BE2C (cell line): ENCODE results near the gene RPS6KB1.

Experiments
- DNase-seq: peaks from one replicate; pipeline ENCODE4 v3.0.0-alpha.2; 2020
- H3K27me3 ChIP-seq: fragments of 250-450 bp; sonication (Bioruptor Pico); 2 replicates; pipeline ENCODE4 v1.5.1; 2020; ENCODE audit warnings: mild to moderate bottlenecking
- H3K36me3 ChIP-seq: fragments of 250-450 bp; sonication (Bioruptor Pico); 2 replicates; pipeline ENCODE4 v1.5.1; 2020; ENCODE audit warnings: mild to moderate bottlenecking
- H3K4me1 ChIP-seq: fragments of 250-450 bp; sonication (Bioruptor Pico); 2 replicates; pipeline ENCODE4 v1.5.1; 2020
- H3K4me3 ChIP-seq: 2 replicates; pipeline ENCODE4 v1.5.1; 2011; ENCODE audit warnings: low read depth, low read length
- H3K9me3 ChIP-seq: fragments of 250-450 bp; sonication (Bioruptor Pico); 2 replicates; pipeline ENCODE4 v1.5.1; 2020
- CTCF ChIP-seq: IDR thresholded peaks from 2 replicates; pipeline ENCODE4 v1.5.1; 2012; ENCODE audit warnings: mild to moderate bottlenecking, low read depth, low read length

Gene RPS6KB1

DNA sequence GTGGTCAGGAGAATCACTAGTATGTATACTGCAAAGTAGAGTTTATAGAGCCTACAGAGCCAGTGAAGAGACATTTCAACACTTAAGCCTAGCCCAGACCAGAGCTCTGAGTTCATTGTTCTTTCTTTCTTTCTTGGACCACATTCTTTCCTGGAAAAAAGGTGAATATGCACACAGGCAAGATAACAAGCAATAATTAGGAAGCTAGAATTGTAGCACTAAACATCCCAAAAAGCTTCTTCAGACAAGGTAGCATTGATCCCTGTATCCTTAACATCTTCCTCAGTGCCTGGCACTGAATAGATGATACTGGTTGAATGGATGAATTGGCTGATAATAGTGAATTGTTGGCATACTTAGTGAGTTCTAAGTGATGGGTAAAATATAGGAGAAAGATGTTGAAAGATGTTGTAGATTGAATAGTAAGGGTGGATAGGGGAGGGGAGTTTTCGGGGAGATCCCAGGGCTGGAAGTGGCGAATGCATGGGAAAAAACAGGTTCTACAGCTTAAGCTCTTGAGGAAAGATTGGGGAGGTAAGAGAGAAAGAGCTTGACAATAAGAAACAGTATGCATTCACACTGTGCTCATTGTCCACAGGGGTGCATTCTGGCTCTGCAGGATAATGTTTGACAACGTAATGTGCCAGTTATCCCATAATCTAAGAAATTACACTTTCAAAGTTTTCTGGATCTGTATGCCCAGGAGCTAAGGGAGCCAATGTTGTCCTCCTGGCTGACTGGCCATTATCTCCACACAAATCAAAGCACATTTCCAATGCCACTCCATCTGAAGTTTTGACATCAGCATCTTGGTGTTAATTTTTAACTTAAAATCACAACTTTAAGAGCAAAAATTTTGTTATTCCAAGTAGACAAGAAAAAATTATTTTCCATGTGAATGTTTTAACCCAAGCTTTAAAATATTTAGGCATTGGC is 35.8 kb upstream of the RPS6KB1 start:
- H3K4me1 ChIP-seq, result no peaks in the 10 kb centered on the region; the same call in 1 of the 2 replicates
- no peaks in the 10 kb centered on the region for H3K9me3 ChIP-seq
- no peak for TF ChIP-seq CTCF
- no peak overlapping the region for H3K4me3 ChIP-seq
- no peak for DNase-seq
- H3K27me3 ChIP-seq, result no peaks in the 10 kb centered on the region; the same call in 1 of the 2 replicates
- H3K36me3 ChIP-seq, result peaks cover 6% of the 10 kb centered on the region

- no peak for TF ChIP-seq CTCF
- H3K27me3 ChIP-seq, result no peaks in the 10 kb centered on the region; the same call in 1 of the 2 replicates
- no peak overlapping the region for H3K4me3 ChIP-seq
- DNase-seq, result no peak
- H3K4me1 ChIP-seq, result no peaks in the 10 kb centered on the region; the same call in 1 of the 2 replicates
- H3K36me3 ChIP-seq, result peaks cover 12% of the 10 kb centered on the region
- H3K9me3 ChIP-seq, result no peaks in the 10 kb centered on the region
Observed at GRCh38 chr17:59858167-59858816, 34.6 kb upstream of the RPS6KB1 start.

DNA sequence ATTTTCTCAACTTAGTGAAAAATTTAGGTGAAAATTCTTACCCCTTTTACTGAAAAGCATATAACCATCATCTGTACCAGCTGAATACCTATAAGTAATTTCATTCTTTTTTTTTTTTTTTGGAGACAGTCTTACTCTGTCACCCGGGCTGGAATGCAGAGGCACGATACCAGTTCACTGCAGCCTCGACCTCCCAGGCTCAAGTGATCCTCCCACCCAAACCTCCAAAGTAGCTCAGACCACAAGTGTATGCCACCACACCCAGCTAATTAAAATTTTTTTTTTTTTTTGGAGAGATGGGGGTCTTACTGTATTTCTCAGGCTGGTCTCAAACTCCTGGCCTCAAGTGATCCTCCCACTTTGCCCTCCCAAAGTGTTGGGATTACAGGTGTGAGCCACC is 34.0 kb upstream of the RPS6KB1 start:
- Histone ChIP-seq H3K9me3 (no peaks in the 10 kb centered on the region), H3K4me1 (no peaks in the 10 kb centered on the region; the same call in 1 of the 2 replicates), H3K27me3 (no peaks in the 10 kb centered on the region; the same call in 1 of the 2 replicates)

GRCh38 chr17:59859444-59860025 is 33.4 kb upstream of the RPS6KB1 start:
- H3K9me3 ChIP-seq, result no peaks in the 10 kb centered on the region
- TF ChIP-seq CTCF, result peak; percentile 42; the same call in 1 of the 2 replicates
- no peaks in the 10 kb centered on the region; the same call in 1 of the 2 replicates for H3K4me1 ChIP-seq
- peaks cover 14% of the 10 kb centered on the region for H3K36me3 ChIP-seq
- no peaks in the 10 kb centered on the region; the same call in 1 of the 2 replicates for H3K27me3 ChIP-seq
- DNase-seq, result no peak
- H3K4me3 ChIP-seq, result no peak overlapping the region

More for the DNA sequence above, 34.0 kb upstream of the RPS6KB1 start:
- no peak for TF ChIP-seq CTCF
- DNase-seq, result no peak
- Histone ChIP-seq H3K36me3 (peaks cover 14% of the 10 kb centered on the region), H3K4me3 (no peak overlapping the region)

GRCh38 chr17:59863616-59864015 is 29.3 kb upstream of the RPS6KB1 start:
- TF ChIP-seq CTCF, result no peak
- no peak for DNase-seq
- H3K36me3 ChIP-seq, result peaks cover 22% of the 10 kb centered on the region

More at GRCh38 chr17:59863616-59864015, 29.3 kb upstream of the RPS6KB1 start:
- Histone ChIP-seq H3K27me3 (no peaks in the 10 kb centered on the region), H3K4me3 (no peak overlapping the region), H3K4me1 (no peaks in the 10 kb centered on the region), H3K9me3 (no peaks in the 10 kb centered on the region)
